ENCODE data around the gene ADAMTS16.
A peak's percentile ranks its signal among the peaks of the same experiment; 100 is the strongest.

Gene ADAMTS16

DNA sequence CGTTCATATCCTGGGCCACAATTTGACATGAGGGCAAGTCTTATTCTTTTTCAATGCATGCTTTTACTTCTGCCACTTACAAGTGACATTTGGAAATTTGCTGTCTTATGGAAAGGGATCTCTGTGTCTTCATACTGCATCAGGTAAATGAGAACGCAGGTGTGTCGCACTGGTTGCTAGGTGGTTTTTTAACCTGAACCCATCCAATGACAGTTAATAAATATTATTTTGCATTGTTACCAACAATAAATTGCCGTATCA lies 1.1 kb downstream of the ADAMTS16 start:
- H3K4me3 ChIP-seq (ENCODE audit: control insufficient read depth, low read depth, low read length): no peak overlapping the region
- no peak for DNase-seq (ENCODE audit: low read depth)
- TF ChIP-seq CTCF (conservative IDR thresholded peaks at IDR 0.05; ENCODE audit: control insufficient read depth, insufficient read depth, low read depth, low read length): no peak

GRCh38 chr5:5141625-5142525 lies 1.7 kb downstream of the ADAMTS16 start:
- peak; percentile 69 for DNase-seq (ENCODE audit: low read depth)
- no peak overlapping the region for H3K4me3 ChIP-seq (ENCODE audit: control insufficient read depth, low read depth, low read length)
- peak; percentile 56 for TF ChIP-seq CTCF (conservative IDR thresholded peaks at IDR 0.05; ENCODE audit: control insufficient read depth, insufficient read depth, low read depth, low read length)

DNA sequence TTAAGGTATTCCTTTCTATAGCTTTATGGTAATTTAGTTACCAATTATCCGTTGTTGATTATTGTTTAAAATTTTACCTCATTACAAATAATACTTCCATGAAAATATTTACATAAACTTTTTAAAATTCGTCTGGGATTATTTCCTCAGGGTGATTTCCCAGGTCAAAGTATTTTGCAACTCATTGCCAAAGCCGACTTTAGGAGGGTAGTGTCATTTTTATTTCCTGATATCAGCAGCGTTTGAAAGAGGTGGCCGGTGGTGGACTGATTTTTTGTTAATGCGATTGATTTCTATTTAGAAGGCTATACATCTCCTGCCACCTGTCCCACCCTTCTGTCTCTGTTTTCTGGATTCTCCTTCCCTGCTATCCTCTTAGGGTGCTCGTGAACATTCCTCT lies 4.3 kb downstream of the ADAMTS16 start:
- no peak overlapping the region for H3K4me3 ChIP-seq (ENCODE audit: control insufficient read depth, low read depth, low read length)
- no peak for TF ChIP-seq CTCF (conservative IDR thresholded peaks at IDR 0.05; ENCODE audit: control insufficient read depth, insufficient read depth, low read depth, low read length)
- DNase-seq (ENCODE audit: low read depth): no peak

DNA sequence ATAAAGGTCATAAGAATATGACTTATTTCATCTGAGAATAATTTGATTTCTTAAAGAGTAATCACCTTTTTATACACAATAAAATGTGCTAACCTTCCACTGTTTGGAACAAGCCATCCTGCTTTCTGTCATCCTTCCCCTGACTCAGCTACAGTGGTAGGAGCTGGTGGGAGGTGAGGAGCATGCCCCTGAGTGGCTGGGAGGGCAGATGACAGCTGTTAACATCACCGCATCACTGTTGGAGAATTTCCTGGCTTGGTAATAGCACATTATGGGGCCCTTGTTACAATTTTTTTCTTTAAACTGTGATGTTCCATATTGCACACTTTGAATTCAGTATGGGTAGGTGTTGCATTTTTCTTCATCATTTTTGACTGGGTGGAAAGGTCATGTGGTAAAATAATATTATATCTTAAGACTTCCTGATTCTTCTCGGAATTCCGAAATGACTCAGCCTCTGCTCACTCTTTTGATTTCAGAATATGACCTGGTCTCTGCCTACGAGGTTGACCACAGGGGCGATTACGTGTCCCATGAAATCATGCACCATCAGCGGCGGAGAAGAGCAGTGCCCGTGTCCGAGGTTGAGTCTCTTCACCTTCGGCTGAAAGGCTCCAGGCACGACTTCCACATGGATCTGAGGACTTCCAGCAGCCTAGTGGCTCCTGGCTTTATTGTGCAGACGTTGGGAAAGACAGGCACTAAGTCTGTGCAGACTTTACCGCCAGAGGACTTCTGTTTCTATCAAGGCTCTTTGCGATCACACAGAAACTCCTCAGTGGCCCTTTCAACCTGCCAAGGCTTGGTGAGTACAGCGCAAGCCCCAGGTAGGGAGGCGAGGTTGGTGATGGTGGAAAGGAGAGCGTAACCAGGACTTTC lies 5.8 kb downstream of the ADAMTS16 start:
- H3K4me3 ChIP-seq (ENCODE audit: control insufficient read depth, low read depth, low read length): peak overlapping the region; percentile 38
- peak; percentile 90 for DNase-seq (ENCODE audit: low read depth)
- no peak for TF ChIP-seq CTCF (conservative IDR thresholded peaks at IDR 0.05; ENCODE audit: control insufficient read depth, insufficient read depth, low read depth, low read length)

DNA sequence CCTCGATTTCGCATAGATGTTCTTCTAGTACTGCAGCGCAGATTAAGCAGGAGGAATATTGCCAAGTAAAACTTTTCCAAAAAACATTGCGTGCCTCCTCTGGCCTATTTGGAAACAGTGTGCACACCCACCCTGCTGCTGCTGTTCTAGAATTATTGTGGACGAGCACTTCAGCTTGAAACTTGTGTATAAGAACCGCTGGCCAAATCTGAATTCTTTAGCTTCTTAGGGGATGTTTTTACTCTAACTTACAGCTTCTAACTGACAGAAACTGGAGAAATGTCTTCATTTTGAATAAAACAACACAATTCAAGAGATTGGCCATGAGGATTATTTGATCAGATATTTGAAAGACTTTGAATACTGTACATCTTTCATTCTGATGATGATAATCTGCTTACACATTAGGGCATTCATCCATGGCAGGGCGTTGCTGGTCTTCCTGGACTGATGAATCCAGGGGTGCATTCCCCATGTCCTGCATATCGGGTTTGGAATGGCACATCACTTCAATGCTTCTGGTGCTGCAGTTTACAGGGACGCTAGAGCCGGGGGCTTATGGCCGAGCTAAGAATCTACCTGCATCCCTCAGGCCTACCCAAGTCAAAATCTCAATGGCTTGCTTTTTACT lies 6.5 kb downstream of the ADAMTS16 start:
- DNase-seq (ENCODE audit: low read depth): peak; percentile 72
- no peak for TF ChIP-seq CTCF (conservative IDR thresholded peaks at IDR 0.05; ENCODE audit: control insufficient read depth, insufficient read depth, low read depth, low read length)
- H3K4me3 ChIP-seq (ENCODE audit: control insufficient read depth, low read depth, low read length): peak overlapping the region; percentile 38

DNA sequence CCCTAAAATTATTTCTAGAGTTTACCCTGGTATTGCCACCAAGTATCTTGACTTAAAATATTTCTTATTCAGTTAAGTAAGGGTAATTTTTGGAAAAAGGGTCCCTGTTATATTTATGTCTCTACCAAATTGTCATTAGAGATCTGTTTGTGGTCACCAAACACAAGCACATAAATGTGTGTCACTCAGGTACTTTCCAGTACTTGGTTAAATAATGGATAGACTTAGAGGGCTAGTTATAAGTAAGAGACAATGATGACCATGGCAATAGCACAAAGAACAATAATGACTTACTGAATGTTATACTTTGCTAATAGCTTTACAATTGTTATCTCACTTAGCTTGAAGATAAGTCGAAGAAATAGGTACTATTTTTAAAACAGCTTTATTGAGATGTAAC lies 9.0 kb downstream of the ADAMTS16 start:
- H3K4me3 ChIP-seq (ENCODE audit: control insufficient read depth, low read depth, low read length): no peak overlapping the region
- no peak for DNase-seq (ENCODE audit: low read depth)
- TF ChIP-seq CTCF (conservative IDR thresholded peaks at IDR 0.05; ENCODE audit: control insufficient read depth, insufficient read depth, low read depth, low read length): no peak
